Measurements from ENCODE around the gene BEND6. TPM values are rescaled to one million over a fixed set of nuclear protein-coding genes. Genes with fewer than 3 reads are reported as not detected.
A peak's percentile ranks its signal among the peaks of the same experiment; 100 is the strongest.

Gene BEND6
- polyA plus RNA-seq, 1 of the 3 experiments (the other 2 are of a cell fraction), result 6.9 TPM

DNA sequence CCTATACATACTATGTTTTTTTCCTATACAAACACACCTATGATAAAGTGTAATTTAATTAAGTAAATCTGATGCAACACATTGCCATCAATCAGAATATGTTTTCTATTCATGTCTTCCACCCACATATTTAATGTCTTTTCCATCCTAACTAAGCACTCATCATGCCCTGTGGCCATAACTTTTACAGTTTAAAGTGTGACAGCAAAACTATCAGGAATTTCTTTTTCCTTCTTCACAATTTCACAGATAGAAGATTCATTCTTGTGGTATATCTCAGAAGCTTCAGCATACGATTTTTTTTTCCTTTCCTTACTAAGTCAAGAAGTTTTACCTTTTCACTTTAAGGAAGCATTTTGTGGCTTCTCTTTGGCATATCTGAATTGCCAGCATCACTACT is 7.0 kb upstream of the BEND6 start:
- Histone ChIP-seq H3K9me2 (no peaks in the 10 kb centered on the region), H3K27ac (ENCODE audit: low read depth in 2 of 2, low read length in 1 of 2) (no peak overlapping the region), H3K4me2 (no peak overlapping the region), H3K79me2 (ENCODE audit: insufficient read depth) (peaks cover 27% of the 10 kb centered on the region), H3K4me3 (ENCODE audit: low read depth in 2 of 2, low read length in 1 of 2) (no peak overlapping the region), H3F3A (replicated peaks; ENCODE audit: insufficient read depth) (peaks cover 23% of the 10 kb centered on the region), H2AFZ (ENCODE audit: low read depth) (no peak overlapping the region), H3K27me3 (ENCODE audit: insufficient read depth) (no peaks in the 10 kb centered on the region), H3K9ac (no peak overlapping the region), H3K4me1 (ENCODE audit: control insufficient read depth in 1 of 2, insufficient read depth in 2 of 2, low read depth in 1 of 2, low read length in 1 of 2) (peaks cover 0 to 35% of the 10 kb centered on the region in 2 experiments; a peak in 3 of 4 replicates), H4K20me1 (ENCODE audit: insufficient read depth) (no peaks in the 10 kb centered on the region; the same call in 1 of the 2 replicates), H3K9me3 (no peaks in the 10 kb centered on the region), H3K36me3 (replicated peaks in 1 of 2; ENCODE audit: control insufficient read depth in 1 of 2, insufficient read depth in 2 of 2, low read length in 1 of 2) (peaks cover 29 to 58% of the 10 kb centered on the region in 2 experiments)
- WGBS (ENCODE audit: low lambda C conversion rate), result 70% methylated on average over 1 of the region's 1 CpG
- no peak for DNase-seq
- CTCF ChIA-PET, result interaction anchor here (0.7 to 1.2 kb wide), 2 partner anchors 44 to 45 kb away, joined by 3 read pairs; no protein-coding TSS in a partner anchor
- TF ChIP-seq TCF12 (IDR thresholded peaks at IDR 0.05), result no peak
- no peak for TF ChIP-seq FOXM1 (IDR thresholded peaks at IDR 0.05; ENCODE audit: low read depth)
- no peak for TF ChIP-seq EZH2phosphoT487 (IDR thresholded peaks at IDR 0.05; ENCODE audit: borderline replicate concordance, low read depth)
- TF ChIP-seq, protein P1, sequence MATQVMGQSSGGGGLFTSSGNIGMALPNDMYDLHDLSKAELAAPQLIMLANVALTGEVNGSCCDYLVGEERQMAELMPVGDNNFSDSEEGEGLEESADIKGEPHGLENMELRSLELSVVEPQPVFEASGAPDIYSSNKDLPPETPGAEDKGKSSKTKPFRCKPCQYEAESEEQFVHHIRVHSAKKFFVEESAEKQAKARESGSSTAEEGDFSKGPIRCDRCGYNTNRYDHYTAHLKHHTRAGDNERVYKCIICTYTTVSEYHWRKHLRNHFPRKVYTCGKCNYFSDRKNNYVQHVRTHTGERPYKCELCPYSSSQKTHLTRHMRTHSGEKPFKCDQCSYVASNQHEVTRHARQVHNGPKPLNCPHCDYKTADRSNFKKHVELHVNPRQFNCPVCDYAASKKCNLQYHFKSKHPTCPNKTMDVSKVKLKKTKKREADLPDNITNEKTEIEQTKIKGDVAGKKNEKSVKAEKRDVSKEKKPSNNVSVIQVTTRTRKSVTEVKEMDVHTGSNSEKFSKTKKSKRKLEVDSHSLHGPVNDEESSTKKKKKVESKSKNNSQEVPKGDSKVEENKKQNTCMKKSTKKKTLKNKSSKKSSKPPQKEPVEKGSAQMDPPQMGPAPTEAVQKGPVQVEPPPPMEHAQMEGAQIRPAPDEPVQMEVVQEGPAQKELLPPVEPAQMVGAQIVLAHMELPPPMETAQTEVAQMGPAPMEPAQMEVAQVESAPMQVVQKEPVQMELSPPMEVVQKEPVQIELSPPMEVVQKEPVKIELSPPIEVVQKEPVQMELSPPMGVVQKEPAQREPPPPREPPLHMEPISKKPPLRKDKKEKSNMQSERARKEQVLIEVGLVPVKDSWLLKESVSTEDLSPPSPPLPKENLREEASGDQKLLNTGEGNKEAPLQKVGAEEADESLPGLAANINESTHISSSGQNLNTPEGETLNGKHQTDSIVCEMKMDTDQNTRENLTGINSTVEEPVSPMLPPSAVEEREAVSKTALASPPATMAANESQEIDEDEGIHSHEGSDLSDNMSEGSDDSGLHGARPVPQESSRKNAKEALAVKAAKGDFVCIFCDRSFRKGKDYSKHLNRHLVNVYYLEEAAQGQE (IDR thresholded peaks at IDR 0.05; ENCODE audit: low read depth, low read length), result no peak
- POLR2A ChIA-PET, result no interaction called here

DNA sequence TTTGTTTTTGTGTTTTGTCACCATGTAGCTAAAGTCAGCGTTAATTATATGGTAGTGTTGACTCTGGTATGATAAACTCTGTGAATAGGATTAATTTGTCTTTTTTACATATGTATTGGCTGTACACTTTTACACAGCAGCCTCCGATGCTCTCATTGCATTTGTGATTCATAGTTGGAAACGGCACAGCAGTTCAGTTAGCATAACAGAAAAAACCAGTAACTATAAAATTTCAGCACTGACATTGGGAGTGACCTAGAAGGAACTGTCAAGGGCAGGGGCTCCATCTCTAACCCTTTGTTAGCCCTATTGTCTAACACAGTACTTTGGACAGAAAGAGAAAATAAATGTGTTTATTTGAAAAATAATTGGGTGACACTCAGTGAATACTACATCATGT is 5.6 kb upstream of the BEND6 start:
- Histone ChIP-seq H4K20me1 (ENCODE audit: insufficient read depth) (no peaks in the 10 kb centered on the region; the same call in 1 of the 2 replicates), H3K79me2 (ENCODE audit: insufficient read depth) (peaks cover 41% of the 10 kb centered on the region), H3K9ac (no peak overlapping the region), H3K4me2 (no peak overlapping the region), H3K27me3 (ENCODE audit: insufficient read depth) (no peaks in the 10 kb centered on the region), H2AFZ (ENCODE audit: low read depth) (no peak overlapping the region), H3K4me1 (ENCODE audit: control insufficient read depth in 1 of 2, insufficient read depth in 2 of 2, low read depth in 1 of 2, low read length in 1 of 2) (peaks cover 7 to 37% of the 10 kb centered on the region in 2 experiments; a peak in 3 of 4 replicates), H3F3A (replicated peaks; ENCODE audit: insufficient read depth) (peaks cover 17% of the 10 kb centered on the region), H3K9me3 (no peaks in the 10 kb centered on the region), H3K4me3 (ENCODE audit: low read depth in 2 of 2, low read length in 1 of 2) (no peak overlapping the region), H3K36me3 (replicated peaks in 1 of 2; ENCODE audit: control insufficient read depth in 1 of 2, insufficient read depth in 2 of 2, low read length in 1 of 2) (peaks cover 29 to 53% of the 10 kb centered on the region in 2 experiments), H3K9me2 (no peaks in the 10 kb centered on the region), H3K27ac (ENCODE audit: low read depth in 2 of 2, low read length in 1 of 2) (peak overlapping the region in 1 of 2 experiments; percentile 22; a peak in 1 of 4 replicates)
- WGBS (ENCODE audit: low lambda C conversion rate), result 90% methylated on average over 3 of the region's 3 CpGs
- no peak for DNase-seq
- POLR2A ChIA-PET, result no interaction called here
- TF ChIP-seq SMC3 (IDR thresholded peaks at IDR 0.05; ENCODE audit: low read depth, low read length), result no peak
- TF ChIP-seq EP300 (IDR thresholded peaks at IDR 0.05; ENCODE audit: borderline replicate concordance in 1 of 2, low read depth in 1 of 2, low read length in 1 of 2), result no peak
- CTCF ChIA-PET, result interaction anchor here (1.1 kb wide), 1 partner anchor 46 kb away, joined by 3 read pairs; no protein-coding TSS in a partner anchor
